ENCODE measurements around the gene FBRS. TPM values are rescaled to one million over a fixed set of nuclear protein-coding genes. Genes with fewer than 3 reads are reported as not detected.

The FBRS gene
- total RNA-seq, 1 experiment from 2014 or later = 13.6 TPM

- DNase-seq (ENCODE audit: low read depth in 1 of 2, low spot score in 2 of 2) = no peak
- Histone ChIP-seq H3K4me3 (no peak overlapping the region), H3K27ac (no peak overlapping the region), H3K9me3 (replicated peaks) (no peaks in the 10 kb centered on the region), H3K4me1 (replicated peaks) (peaks cover 8% of the 10 kb centered on the region), H3K36me3 (peaks cover 93% of the 10 kb centered on the region), H3K27me3 (replicated peaks) (no peaks in the 10 kb centered on the region)
Observed at GRCh38 chr16:30703971-30704370, 45.7 kb downstream of the FBRS start.

GRCh38 chr16:30706046-30706445, 47.8 kb downstream of the FBRS start:
- no peaks in the 10 kb centered on the region for H3K4me1 ChIP-seq (replicated peaks)
- peaks cover 95% of the 10 kb centered on the region for H3K36me3 ChIP-seq
- H3K9me3 ChIP-seq (replicated peaks) = no peaks in the 10 kb centered on the region
- DNase-seq (ENCODE audit: low read depth in 1 of 2, low spot score in 2 of 2) = no peak
- H3K4me3 ChIP-seq = no peak overlapping the region
- H3K27me3 ChIP-seq (replicated peaks) = no peaks in the 10 kb centered on the region
- H3K27ac ChIP-seq = no peak overlapping the region

GRCh38 chr16:30710971-30711370, 52.7 kb downstream of the FBRS start:
- Histone ChIP-seq H3K9me3 (replicated peaks) (no peaks in the 10 kb centered on the region), H3K4me1 (replicated peaks) (no peaks in the 10 kb centered on the region), H3K4me3 (no peak overlapping the region), H3K27me3 (replicated peaks) (no peaks in the 10 kb centered on the region), H3K36me3 (peaks cover 100% of the 10 kb centered on the region), H3K27ac (no peak overlapping the region)
- no peak for DNase-seq (ENCODE audit: low read depth in 1 of 2, low spot score in 2 of 2)

GRCh38 chr16:30711712-30712111, 53.5 kb downstream of the FBRS start:
- Histone ChIP-seq H3K4me1 (replicated peaks) (no peaks in the 10 kb centered on the region), H3K27me3 (replicated peaks) (no peaks in the 10 kb centered on the region), H3K4me3 (no peak overlapping the region), H3K9me3 (replicated peaks) (no peaks in the 10 kb centered on the region), H3K27ac (no peak overlapping the region), H3K36me3 (peaks cover 100% of the 10 kb centered on the region)
- DNase-seq (ENCODE audit: low read depth in 1 of 2, low spot score in 2 of 2) = no peak

GRCh38 chr16:30715750-30716445, 57.7 kb downstream of the FBRS start:
- no peak overlapping the region for H3K27ac ChIP-seq

GRCh38 chr16:30720086-30720485, 61.9 kb downstream of the FBRS start:
- Histone ChIP-seq H3K9me3 (replicated peaks) (no peaks in the 10 kb centered on the region), H3K4me1 (replicated peaks) (no peaks in the 10 kb centered on the region), H3K36me3 (peaks cover 96% of the 10 kb centered on the region), H3K27ac (no peak overlapping the region), H3K4me3 (no peak overlapping the region), H3K27me3 (replicated peaks) (no peaks in the 10 kb centered on the region)
- DNase-seq (ENCODE audit: low read depth in 1 of 2, low spot score in 2 of 2) = no peak

More at GRCh38 chr16:30715750-30716445, 57.7 kb downstream of the FBRS start:
- Histone ChIP-seq H3K27me3 (replicated peaks) (no peaks in the 10 kb centered on the region), H3K36me3 (peaks cover 96% of the 10 kb centered on the region), H3K4me3 (no peak overlapping the region), H3K9me3 (replicated peaks) (no peaks in the 10 kb centered on the region), H3K4me1 (replicated peaks) (no peaks in the 10 kb centered on the region)
- DNase-seq (ENCODE audit: low read depth in 1 of 2, low spot score in 2 of 2) = no peak

Other genes starting within 250 kb of the FBRS start
- 10.5 and 31.6 TPM in 2 replicates for gene DCTPP1, start 228.4 kb upstream of the FBRS start, total RNA-seq (2014; rRNA removed; shearing (Covaris generic))
- 4.3 and 8.2 TPM in 2 replicates for gene SEPHS2, start 212.6 kb upstream of the FBRS start, total RNA-seq (2014; rRNA removed; shearing (Covaris generic))
- not detected in 2 replicates for gene ITGAL, start 185.7 kb upstream of the FBRS start, total RNA-seq (2014; rRNA removed; shearing (Covaris generic))
- 35.6 and 41.1 TPM in 2 replicates for gene ZNF768, start 131.9 kb upstream of the FBRS start, total RNA-seq (2014; rRNA removed; shearing (Covaris generic))
- 3.6 and 5.1 TPM in 2 replicates for gene ZNF747, start 123.6 kb upstream of the FBRS start, total RNA-seq (2014; rRNA removed; shearing (Covaris generic))
- 5.8 and 8.1 TPM in 2 replicates for gene ZNF764, start 100.1 kb upstream of the FBRS start, total RNA-seq (2014; rRNA removed; shearing (Covaris generic))
- gene ZNF688, start 86.7 kb upstream of the FBRS start, total RNA-seq (2014; rRNA removed; shearing (Covaris generic)) = 6.4 and 7.3 TPM in 2 replicates
- gene ZNF785, start 72.7 kb upstream of the FBRS start, total RNA-seq (2014; rRNA removed; shearing (Covaris generic)) = 4.6 and 6.8 TPM in 2 replicates
- gene ZNF689, start 48.0 kb upstream of the FBRS start, total RNA-seq (2014; rRNA removed; shearing (Covaris generic)) = 8.1 and 9.8 TPM in 2 replicates
- gene PRR14, start 7.5 kb upstream of the FBRS start, total RNA-seq (2014; rRNA removed; shearing (Covaris generic)) = 6.1 and 8.2 TPM in 2 replicates
- 9.4 and 14.3 TPM in 2 replicates for gene SRCAP, start 40.7 kb downstream of the FBRS start, total RNA-seq (2014; rRNA removed; shearing (Covaris generic))
- gene PHKG2, start 90.0 kb downstream of the FBRS start, total RNA-seq (2014; rRNA removed; shearing (Covaris generic)) = 35.3 and 39.0 TPM in 2 replicates
- 1.1 and 9.5 TPM in 2 replicates for gene CFAP119, start 103.6 kb downstream of the FBRS start, total RNA-seq (2014; rRNA removed; shearing (Covaris generic))
- gene RNF40, start 103.9 kb downstream of the FBRS start, total RNA-seq (2014; rRNA removed; shearing (Covaris generic)) = 70.7 and 103 TPM in 2 replicates
- 13.2 and 19.6 TPM in 2 replicates for gene ZNF629, start 128.8 kb downstream of the FBRS start, total RNA-seq (2014; rRNA removed; shearing (Covaris generic))
- 52.8 and 58.5 TPM in 2 replicates for gene BCL7C, start 235.6 kb downstream of the FBRS start, total RNA-seq (2014; rRNA removed; shearing (Covaris generic))
- 1.3 and 3.5 TPM in 2 replicates for gene CTF1, start 238.2 kb downstream of the FBRS start, total RNA-seq (2014; rRNA removed; shearing (Covaris generic))